Activated T-cell treated with anti-CD3 and anti-CD28 coated beads, Interleukin-2, amount 50 U/mL, for 72 hours (primary cell): ENCODE results near the gene TENM4. TPM values are rescaled to one million over a fixed set of nuclear protein-coding genes. Genes with fewer than 3 reads are reported as not detected.

Source experiments
- ATAC-seq, 2 donors: fragments of 150-1000 bp; cut with Tn5 transposase; replicated peaks in 1 of 2; 2 replicates each; pipeline ENCODE4 v1.10.0; 2021; ENCODE audit warnings: moderate library complexity in 2 of 2, mild to moderate bottlenecking in 1 of 2
- DNase-seq, 2 donors: peaks; one replicate each; pipeline ENCODE4 v3.0.0; 2021 to 2022; ENCODE audit warnings: mixed read lengths in 1 of 2
- H3K27ac Mint-ChIP-seq: one replicate; pipeline ENCODE4 v1.8.0; 2022; ENCODE audit warnings: mild to moderate bottlenecking, moderate library complexity, mixed read lengths
- H3K27me3 Mint-ChIP-seq: one replicate; pipeline ENCODE4 v1.8.0; 2022; ENCODE audit warnings: low read depth, mixed read lengths
- H3K36me3 Mint-ChIP-seq, 2 donors: one replicate each; pipeline ENCODE4 v1.8.0; 2022; ENCODE audit warnings: mixed read lengths in 2 of 2, mild to moderate bottlenecking in 1 of 2; ENCODE audit not compliant: insufficient read depth in 2 of 2
- H3K4me1 Mint-ChIP-seq: one replicate; pipeline ENCODE4 v1.8.0; 2022; ENCODE audit warnings: low read depth, mixed read lengths
- H3K4me3 Mint-ChIP-seq, 2 donors: one replicate each; pipeline ENCODE4 v1.8.0; 2022; ENCODE audit warnings: mild to moderate bottlenecking in 2 of 2, mixed read lengths in 2 of 2, moderate library complexity in 2 of 2
- H3K9me3 Mint-ChIP-seq, 2 donors: one replicate each; pipeline ENCODE4 v1.8.0; 2022; ENCODE audit warnings: mixed read lengths in 2 of 2
- total RNA-seq, 2 donors: library from RNA; stranded (reverse); gene quantifications; one replicate each; pipeline ENCODE4 v1.2.3, GENCODE V29; 2022

The TENM4 gene
- total RNA-seq, 2 donors from 2014 or later = 0.21 TPM; not detected in 1

DNA sequence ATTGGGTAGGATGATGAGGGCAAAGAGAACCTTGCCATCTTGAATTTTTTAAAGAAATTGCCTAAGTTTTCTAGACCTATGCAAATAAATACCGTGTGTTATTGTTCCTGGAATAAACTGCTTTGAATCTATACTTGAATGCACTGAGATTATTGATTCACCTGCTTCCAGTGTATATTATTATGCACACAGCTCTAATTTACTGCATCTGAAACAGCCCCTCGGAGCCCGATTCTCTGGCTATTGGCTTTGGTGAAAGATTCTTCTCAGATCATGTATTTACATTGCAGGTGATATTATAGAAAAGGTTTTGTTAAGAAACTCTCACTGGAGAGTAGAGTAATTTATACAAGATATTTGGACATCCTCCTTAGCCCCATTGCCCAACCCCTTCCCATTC is 254.2 kb downstream of the TENM4 start:
- no peaks in the 10 kb centered on the region for H3K36me3 Mint-ChIP-seq
- no peak overlapping the region for H3K4me3 Mint-ChIP-seq
- no peaks in the 10 kb centered on the region for H3K27me3 Mint-ChIP-seq
- no peak for ATAC-seq
- DNase-seq = no peak
- no peak overlapping the region for H3K27ac Mint-ChIP-seq
- no peaks in the 10 kb centered on the region for H3K4me1 Mint-ChIP-seq
- H3K9me3 Mint-ChIP-seq = peaks cover 0 to 2% of the 10 kb centered on the region in 2 donors

DNA sequence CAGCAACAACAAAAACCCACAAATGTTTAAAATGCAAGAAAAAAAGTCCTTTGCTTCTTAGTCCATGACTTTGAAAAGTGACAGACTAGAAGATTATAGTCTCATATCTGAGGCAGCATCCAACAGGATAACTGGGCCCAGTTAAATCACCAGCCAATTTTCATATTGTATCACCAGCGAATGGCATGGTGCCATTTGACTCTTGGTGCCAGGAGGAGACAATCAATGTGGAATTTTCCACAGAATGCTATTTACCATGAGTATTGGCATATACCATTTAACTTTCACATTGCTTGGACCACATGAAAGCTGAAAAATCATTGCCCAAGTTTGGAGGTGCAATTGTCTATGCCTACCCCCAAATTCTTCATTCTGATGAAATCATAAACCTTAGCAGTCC is 255.5 kb downstream of the TENM4 start:
- Mint-ChIP-seq H3K36me3 (no peaks in the 10 kb centered on the region), H3K27ac (no peak overlapping the region), H3K4me3 (no peak overlapping the region), H3K27me3 (no peaks in the 10 kb centered on the region), H3K9me3 (peaks cover 0 to 3% of the 10 kb centered on the region in 2 donors), H3K4me1 (no peaks in the 10 kb centered on the region)
- DNase-seq (no peak), ATAC-seq (no peak)

DNA sequence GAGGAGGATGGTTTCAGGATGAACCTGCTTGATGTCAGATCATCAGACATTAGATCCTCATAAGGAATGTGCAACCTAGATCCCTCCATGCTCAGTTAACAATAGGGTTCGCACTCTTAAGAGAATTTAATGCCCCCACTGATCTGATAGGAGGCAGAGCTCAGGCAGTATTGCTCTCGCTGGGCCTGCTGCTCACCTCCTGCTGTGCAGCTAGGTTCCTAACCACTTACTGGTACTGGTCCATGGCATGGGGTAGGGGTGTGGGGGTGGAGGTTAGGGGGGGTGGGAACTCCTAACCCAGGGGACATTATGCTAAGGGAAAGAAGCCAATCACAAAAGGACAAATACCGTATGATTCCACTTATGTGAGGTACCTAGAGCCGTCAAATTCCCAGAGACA is 256.5 kb downstream of the TENM4 start:
- Mint-ChIP-seq H3K36me3 (no peaks in the 10 kb centered on the region), H3K27me3 (no peaks in the 10 kb centered on the region), H3K4me3 (no peak overlapping the region), H3K4me1 (no peaks in the 10 kb centered on the region), H3K9me3 (peaks cover 0 to 3% of the 10 kb centered on the region in 2 donors), H3K27ac (no peak overlapping the region)
- ATAC-seq = no peak
- DNase-seq = no peak

GRCh38 chr11:79182794-79183193 is 258.0 kb downstream of the TENM4 start:
- ATAC-seq (no peak), DNase-seq (no peak)
- H3K27ac Mint-ChIP-seq = no peak overlapping the region
- H3K4me1 Mint-ChIP-seq = no peaks in the 10 kb centered on the region
- no peak overlapping the region for H3K4me3 Mint-ChIP-seq
- H3K36me3 Mint-ChIP-seq = no peaks in the 10 kb centered on the region
- H3K9me3 Mint-ChIP-seq = peaks cover 0 to 3% of the 10 kb centered on the region in 2 donors
- H3K27me3 Mint-ChIP-seq = peaks cover 8% of the 10 kb centered on the region

GRCh38 chr11:79179087-79179486 is 261.7 kb downstream of the TENM4 start:
- H3K27ac Mint-ChIP-seq = no peak overlapping the region
- peaks cover 0 to 5% of the 10 kb centered on the region in 2 donors for H3K9me3 Mint-ChIP-seq
- ATAC-seq (no peak), DNase-seq (no peak)
- H3K4me1 Mint-ChIP-seq = no peaks in the 10 kb centered on the region
- no peak overlapping the region for H3K4me3 Mint-ChIP-seq
- peaks cover 21% of the 10 kb centered on the region for H3K27me3 Mint-ChIP-seq
- no peaks in the 10 kb centered on the region for H3K36me3 Mint-ChIP-seq

- ATAC-seq (no peak), DNase-seq (no peak)
- no peaks in the 10 kb centered on the region for H3K36me3 Mint-ChIP-seq
- no peaks in the 10 kb centered on the region for H3K4me1 Mint-ChIP-seq
- H3K9me3 Mint-ChIP-seq = peaks cover 2% of the 10 kb centered on the region in 2 donors
- H3K27ac Mint-ChIP-seq = no peak overlapping the region
- no peak overlapping the region for H3K4me3 Mint-ChIP-seq
- peaks cover 21% of the 10 kb centered on the region for H3K27me3 Mint-ChIP-seq
Observed at GRCh38 chr11:79174045-79175008, 266.5 kb downstream of the TENM4 start.

GRCh38 chr11:79173615-79174014 is 267.2 kb downstream of the TENM4 start:
- ATAC-seq = no peak

GRCh38 chr11:79170321-79170720 is 270.5 kb downstream of the TENM4 start:
- no peak overlapping the region for H3K4me3 Mint-ChIP-seq
- no peaks in the 10 kb centered on the region for H3K36me3 Mint-ChIP-seq
- ATAC-seq (no peak), DNase-seq (no peak)
- no peaks in the 10 kb centered on the region for H3K4me1 Mint-ChIP-seq
- H3K9me3 Mint-ChIP-seq = peaks cover under 1 to 2% of the 10 kb centered on the region in 2 donors
- H3K27me3 Mint-ChIP-seq = peaks cover 7% of the 10 kb centered on the region
- no peak overlapping the region for H3K27ac Mint-ChIP-seq

More at GRCh38 chr11:79173615-79174014, 267.2 kb downstream of the TENM4 start:
- Mint-ChIP-seq H3K4me3 (no peak overlapping the region), H3K4me1 (no peaks in the 10 kb centered on the region), H3K36me3 (no peaks in the 10 kb centered on the region), H3K9me3 (peaks cover 2% of the 10 kb centered on the region in 2 donors), H3K27ac (no peak overlapping the region), H3K27me3 (peaks cover 21% of the 10 kb centered on the region)
- DNase-seq = no peak

DNA sequence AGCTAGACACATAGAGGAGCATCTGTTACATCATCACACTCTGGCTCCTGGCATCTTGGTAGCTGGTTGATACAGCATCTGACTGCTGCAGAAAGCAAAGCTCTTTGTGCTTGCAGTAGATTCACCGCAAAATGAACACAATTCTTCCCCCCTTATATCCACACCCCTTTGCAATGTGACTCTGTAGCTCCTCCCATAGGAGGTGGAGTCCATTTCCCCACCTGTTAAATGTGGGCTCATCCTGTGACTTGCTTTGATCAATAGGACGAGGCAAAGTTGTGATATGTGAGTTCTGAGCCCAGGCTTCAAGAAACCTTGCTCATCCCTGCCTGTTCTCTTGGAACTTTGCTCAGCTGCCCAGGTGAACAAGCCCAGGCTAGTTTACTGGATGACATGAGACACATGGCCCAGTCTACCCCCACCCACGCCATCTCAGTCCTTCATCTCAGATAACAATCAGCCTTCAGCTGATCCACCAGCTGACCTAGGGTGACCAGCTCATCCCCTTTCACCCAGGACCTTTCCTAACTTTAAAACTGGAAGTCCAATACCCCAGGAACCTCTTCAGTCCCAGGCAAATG is 272.2 kb downstream of the TENM4 start:
- ATAC-seq (no peak), DNase-seq (no peak)
- H3K9me3 Mint-ChIP-seq = peaks cover 2% of the 10 kb centered on the region in 2 donors
- no peaks in the 10 kb centered on the region for H3K27me3 Mint-ChIP-seq
- no peak overlapping the region for H3K4me3 Mint-ChIP-seq
- no peaks in the 10 kb centered on the region for H3K4me1 Mint-ChIP-seq
- H3K27ac Mint-ChIP-seq = no peak overlapping the region
- H3K36me3 Mint-ChIP-seq = no peaks in the 10 kb centered on the region

GRCh38 chr11:79167510-79168188 is 273.2 kb downstream of the TENM4 start:
- no peaks in the 10 kb centered on the region for H3K36me3 Mint-ChIP-seq
- H3K9me3 Mint-ChIP-seq = peaks cover 2% of the 10 kb centered on the region in 2 donors
- H3K27ac Mint-ChIP-seq = no peak overlapping the region
- H3K27me3 Mint-ChIP-seq = no peaks in the 10 kb centered on the region
- DNase-seq (no peak), ATAC-seq (no peak)
- no peak overlapping the region for H3K4me3 Mint-ChIP-seq
- no peaks in the 10 kb centered on the region for H3K4me1 Mint-ChIP-seq

- H3K4me3 Mint-ChIP-seq = no peak overlapping the region
- H3K36me3 Mint-ChIP-seq = no peaks in the 10 kb centered on the region
- no peaks in the 10 kb centered on the region for H3K27me3 Mint-ChIP-seq
- no peak overlapping the region for H3K27ac Mint-ChIP-seq
- no peaks in the 10 kb centered on the region for H3K4me1 Mint-ChIP-seq
- DNase-seq = no peak
- ATAC-seq = no peak
- peaks cover 2% of the 10 kb centered on the region in 2 donors for H3K9me3 Mint-ChIP-seq
Observed at GRCh38 chr11:79165908-79166307, 274.9 kb downstream of the TENM4 start.

DNA sequence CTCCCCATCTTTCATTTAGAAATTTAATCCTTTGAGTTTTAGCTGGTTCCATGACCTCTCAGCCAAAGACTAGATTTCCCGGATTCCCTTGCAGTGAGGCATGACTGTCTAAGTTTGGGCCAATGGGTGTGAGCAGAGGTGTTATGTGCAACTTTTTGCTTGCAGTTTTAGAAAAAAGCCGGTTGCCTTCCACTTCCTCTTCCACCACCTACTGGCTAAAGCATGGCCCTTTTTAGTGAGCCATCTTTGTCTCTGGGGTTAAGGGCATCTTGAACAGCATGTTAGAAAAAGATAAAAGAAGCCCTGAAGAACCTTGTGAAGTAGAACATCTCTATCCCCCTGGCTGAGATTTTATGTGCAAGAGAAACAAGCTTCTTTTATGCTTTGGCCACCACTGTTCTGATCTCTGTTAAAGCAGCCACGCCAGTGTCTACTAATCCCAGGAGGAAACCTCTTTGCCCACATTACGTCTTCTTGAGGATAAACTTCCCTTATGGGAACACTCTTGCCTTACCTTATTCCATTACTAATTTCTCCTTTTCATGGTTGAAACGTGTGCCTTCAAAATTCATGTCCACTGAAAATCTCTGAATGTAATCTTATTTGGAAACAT is 279.9 kb downstream of the TENM4 start:
- peaks cover 0 to 2% of the 10 kb centered on the region in 2 donors for H3K9me3 Mint-ChIP-seq
- no peak overlapping the region for H3K27ac Mint-ChIP-seq
- DNase-seq (no peak), ATAC-seq (no peak)
- no peak overlapping the region for H3K4me3 Mint-ChIP-seq
- no peaks in the 10 kb centered on the region for H3K27me3 Mint-ChIP-seq
- H3K36me3 Mint-ChIP-seq = no peaks in the 10 kb centered on the region
- H3K4me1 Mint-ChIP-seq = no peaks in the 10 kb centered on the region
